ENCODE data around the gene POLR2E.
"Not testable (repeated sequence)": the region's sequence is repeated elsewhere in the genome, so short reads cannot be mapped to it uniquely, and the experiment has no call there.

POLR2E gene

GRCh38 chr19:1094978-1095701 is at the start of gene POLR2E:
Gene POLR2E (minus strand): TSS chr19:1095375. CDS start chr19:1095315, 60 bp downstream.
- peak; percentile 98 for DNase-seq (ENCODE audit: low spot score)

GRCh38 chr19:1144741-1145140 is 49.6 kb upstream of the POLR2E start:
- no peak for DNase-seq (ENCODE audit: low spot score)

- no peak for DNase-seq (ENCODE audit: low spot score)
Measured at GRCh38 chr19:1143828-1144399, 48.7 kb upstream of the POLR2E start.

- no peak for DNase-seq (ENCODE audit: low spot score)
Measured at GRCh38 chr19:1141944-1142343, 46.8 kb upstream of the POLR2E start.

GRCh38 chr19:1140272-1141027 is 45.3 kb upstream of the POLR2E start:
- DNase-seq (ENCODE audit: low spot score) = no peak

GRCh38 chr19:1139126-1139525 is 44.0 kb upstream of the POLR2E start:
- DNase-seq (ENCODE audit: low spot score) = no peak

- no peak for DNase-seq (ENCODE audit: low spot score)
Measured at GRCh38 chr19:1138121-1138520, 42.9 kb upstream of the POLR2E start.

- no peak for DNase-seq (ENCODE audit: low spot score)
Measured at GRCh38 chr19:1136621-1137317, 41.6 kb upstream of the POLR2E start.

- no peak for DNase-seq (ENCODE audit: low spot score)
Measured at GRCh38 chr19:1136201-1136600, 41.0 kb upstream of the POLR2E start.

GRCh38 chr19:1135454-1135853 is 40.3 kb upstream of the POLR2E start:
- no peak for DNase-seq (ENCODE audit: low spot score)

- DNase-seq (ENCODE audit: low spot score) = no peak
Measured at GRCh38 chr19:1134431-1134830, 39.3 kb upstream of the POLR2E start.

GRCh38 chr19:1133471-1133929 is 38.3 kb upstream of the POLR2E start:
- no peak for DNase-seq (ENCODE audit: low spot score)

GRCh38 chr19:1132552-1133383 is 37.6 kb upstream of the POLR2E start:
- no peak for DNase-seq (ENCODE audit: low spot score)

GRCh38 chr19:1131718-1132551 is 36.8 kb upstream of the POLR2E start:
- peak; percentile 87 for DNase-seq (ENCODE audit: low spot score)

GRCh38 chr19:1130771-1131717 is 35.9 kb upstream of the POLR2E start:
- DNase-seq (ENCODE audit: low spot score) = no peak

- no peak for DNase-seq (ENCODE audit: low spot score)
Measured at GRCh38 chr19:1129535-1129934, 34.4 kb upstream of the POLR2E start.

- not testable (repeated sequence) for DNase-seq (ENCODE audit: low spot score)
Measured at GRCh38 chr19:1129084-1129483, 33.9 kb upstream of the POLR2E start.

GRCh38 chr19:1128106-1128505 is 32.9 kb upstream of the POLR2E start:
- DNase-seq (ENCODE audit: low spot score) = no peak

- DNase-seq (ENCODE audit: low spot score) = no peak
Measured at GRCh38 chr19:1126984-1127760, 32.0 kb upstream of the POLR2E start.
